ENCODE results near the gene CYP26B1.

- no peak for TF ChIP-seq CTCF (IDR thresholded peaks at IDR 0.05)
- TF ChIP-seq POLR2A (IDR thresholded peaks at IDR 0.05): no peak
Observed at GRCh38 chr2:72159211-72159993, 11.7 kb upstream of the CYP26B1 start.

Measured in heart left ventricle (tissue), 13 donors.